GM18526 (cell line): ENCODE results near the gene RTN1.

Experiments
- POLR2A ChIP-seq: IDR thresholded peaks from 3 replicates; pipeline ENCODE4 v1.6.1; 2011; ENCODE audit not compliant: insufficient read length; ENCODE audit errors: extremely low read depth

RTN1 gene

DNA sequence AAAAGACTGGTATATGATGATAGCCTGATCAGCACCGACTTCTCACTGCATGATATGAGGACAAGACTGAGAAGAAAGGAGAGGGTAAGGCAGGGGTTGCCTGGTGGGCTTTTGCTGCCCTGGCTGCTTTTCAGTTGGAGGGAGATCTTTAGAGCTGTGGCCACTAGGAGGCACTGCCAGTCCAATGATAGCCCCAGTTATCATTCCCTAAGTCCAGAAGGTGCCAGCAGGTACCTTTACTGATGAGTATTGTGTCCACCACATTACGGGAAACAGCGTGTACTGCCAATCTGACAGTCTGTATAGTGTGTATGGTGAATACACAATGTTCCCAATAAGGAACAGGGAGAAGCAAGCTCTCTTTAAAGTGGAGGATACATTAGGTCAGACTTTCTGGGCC, 238.2 kb downstream of the RTN1 start:
- TF ChIP-seq POLR2A = no peak

DNA sequence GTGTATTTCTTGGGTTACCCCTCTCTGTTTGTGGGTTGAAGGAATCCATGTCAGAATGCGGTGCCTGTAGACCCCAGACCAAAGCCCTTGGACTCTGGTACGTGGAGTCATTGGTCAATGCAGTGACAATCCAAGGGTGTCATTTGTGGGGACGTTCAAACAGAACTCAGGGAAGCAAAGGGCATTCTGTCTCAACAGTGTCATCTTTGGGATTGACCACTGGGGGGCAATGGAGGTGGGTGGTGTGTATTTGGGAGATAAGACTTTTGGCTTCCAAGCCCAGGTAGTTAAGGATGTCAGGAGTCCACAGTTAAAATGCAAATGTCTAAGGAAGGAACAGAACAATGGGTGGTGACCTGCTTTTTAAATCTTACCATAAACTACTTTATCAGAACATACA, 239.3 kb downstream of the RTN1 start:
- TF ChIP-seq POLR2A = no peak

GRCh38 chr14:59630288-59630963, 240.2 kb downstream of the RTN1 start:
- no peak for TF ChIP-seq POLR2A

DNA sequence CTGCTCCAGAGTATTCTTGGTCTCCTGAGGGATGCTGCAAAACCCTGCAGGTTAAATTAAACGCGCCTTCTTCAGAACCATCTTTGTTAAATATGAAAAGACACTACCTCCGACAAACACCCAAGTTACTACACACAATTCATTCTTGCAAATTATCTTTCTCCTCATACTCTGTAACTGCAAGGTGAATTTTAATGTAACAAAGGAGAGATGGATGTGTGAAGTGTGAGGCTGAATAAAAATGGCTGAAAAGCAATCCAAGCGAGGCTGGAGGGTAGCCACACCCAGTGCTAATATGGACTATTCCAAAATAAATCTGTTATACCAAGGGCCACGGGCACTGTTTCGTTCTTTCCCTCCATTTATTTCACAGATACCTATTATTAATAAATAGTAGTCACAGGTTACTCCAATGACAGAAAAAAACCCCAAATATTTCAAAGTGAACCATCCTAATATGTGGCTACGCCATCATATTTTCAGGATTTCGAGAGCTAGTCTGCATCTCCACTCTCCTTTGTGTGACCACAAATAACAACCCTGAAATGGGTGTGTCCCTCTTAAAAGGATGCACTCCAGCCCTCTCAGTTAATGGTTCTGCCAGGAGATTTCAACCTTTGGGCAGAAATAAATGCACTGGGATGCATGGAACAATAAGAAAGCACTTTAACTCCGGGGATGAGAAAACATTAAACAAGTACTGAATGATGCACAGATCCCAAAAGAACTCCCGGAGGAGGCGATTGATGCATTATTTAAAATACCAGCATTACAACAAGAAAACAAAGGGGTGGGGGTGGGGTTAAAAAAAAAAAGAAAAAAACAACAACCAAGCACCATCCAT, 240.9 kb downstream of the RTN1 start:
- TF ChIP-seq POLR2A = no peak

DNA sequence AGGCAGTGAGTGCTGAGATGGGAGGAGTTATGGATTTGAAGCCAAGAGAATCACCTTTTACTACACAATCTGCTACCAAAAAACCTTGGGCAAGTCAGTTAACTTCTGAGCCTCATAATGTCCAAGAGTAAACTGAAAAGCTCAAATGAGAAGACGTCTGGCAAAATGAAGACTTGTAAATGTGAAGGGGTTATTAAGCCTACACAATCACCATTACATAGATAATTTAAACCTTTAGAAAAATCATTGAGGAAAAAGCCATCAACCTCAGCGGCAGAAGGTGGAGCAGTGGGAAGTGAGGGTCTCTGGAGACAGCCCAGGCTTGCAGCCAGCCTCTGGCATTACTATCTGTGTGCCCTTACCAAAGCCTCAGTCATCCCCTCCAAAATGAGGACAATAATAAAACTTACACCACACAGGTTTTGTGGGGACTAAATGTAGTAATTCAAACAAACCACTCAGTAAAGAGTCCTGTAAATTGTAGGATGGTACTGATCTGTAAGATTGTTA, 243.5 kb downstream of the RTN1 start:
- TF ChIP-seq POLR2A = no peak

- no peak for TF ChIP-seq POLR2A
These were observed 247.9 kb downstream of the RTN1 start for GRCh38 chr14:59622631-59623030.

- no peak for TF ChIP-seq POLR2A
These were observed 251.5 kb downstream of the RTN1 start for GRCh38 chr14:59619061-59619460.

DNA sequence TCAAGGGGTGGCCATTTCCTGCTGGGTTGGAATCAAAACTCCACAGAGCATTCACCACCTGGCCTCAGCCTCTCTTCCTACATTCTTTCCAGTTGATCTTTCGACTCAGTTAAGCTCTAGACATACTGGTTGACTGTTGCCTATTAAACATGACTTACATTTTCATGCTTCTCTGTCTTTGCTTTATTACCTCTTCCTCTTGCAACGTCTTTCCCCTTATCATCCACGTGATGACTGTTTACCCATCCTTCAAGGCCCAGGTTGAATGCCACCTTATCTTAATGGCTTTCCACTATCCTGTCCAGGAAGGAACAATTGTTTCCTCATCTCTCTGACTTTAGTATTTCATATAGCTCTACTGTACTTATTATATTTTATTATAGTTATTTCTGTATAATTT, 269.5 kb downstream of the RTN1 start:
- no peak for TF ChIP-seq POLR2A

- TF ChIP-seq POLR2A = no peak
These were observed 270.2 kb downstream of the RTN1 start for GRCh38 chr14:59600211-59600945.

DNA sequence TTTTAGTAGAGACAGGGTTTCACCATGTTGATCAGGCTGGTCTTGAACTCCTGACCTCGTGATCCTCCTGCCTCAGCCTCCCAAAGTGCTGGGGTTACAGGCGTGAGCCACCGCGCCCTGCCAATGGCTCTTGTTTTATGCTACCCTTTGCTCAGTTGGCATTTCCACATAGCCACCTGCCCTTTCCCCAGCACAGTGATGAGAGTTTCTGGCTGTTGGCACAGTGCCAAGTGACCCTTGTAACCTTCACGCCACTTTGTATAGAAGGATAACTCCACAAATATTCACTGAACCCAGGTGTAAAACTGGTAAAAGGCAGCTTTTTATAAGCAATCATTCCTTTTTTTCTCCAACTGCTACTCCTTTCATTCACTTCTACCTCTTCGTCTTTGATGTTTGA, 275.5 kb downstream of the RTN1 start:
- TF ChIP-seq POLR2A = no peak

- TF ChIP-seq POLR2A = no peak
These were observed 278.8 kb downstream of the RTN1 start for GRCh38 chr14:59591641-59592370.

DNA sequence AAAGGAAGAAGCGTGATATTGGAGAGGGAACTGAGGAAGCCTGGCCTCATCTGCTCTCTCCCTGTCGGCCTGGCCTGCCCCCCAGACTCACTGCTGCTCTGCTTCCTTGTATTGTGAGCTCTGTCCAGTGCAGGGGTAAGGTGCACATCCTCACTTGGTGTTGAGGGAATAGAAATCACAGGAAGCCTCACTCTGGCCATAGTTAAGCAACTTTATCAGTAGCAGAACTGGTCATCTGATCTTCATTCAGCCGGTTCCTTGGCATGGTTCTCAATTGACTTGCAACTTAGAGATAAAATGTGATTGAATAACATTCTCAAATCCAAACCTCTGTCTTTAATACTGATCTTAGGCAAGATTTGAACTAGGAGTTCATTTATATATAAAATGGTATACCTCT, 282.5 kb downstream of the RTN1 start:
- TF ChIP-seq POLR2A = no peak

DNA sequence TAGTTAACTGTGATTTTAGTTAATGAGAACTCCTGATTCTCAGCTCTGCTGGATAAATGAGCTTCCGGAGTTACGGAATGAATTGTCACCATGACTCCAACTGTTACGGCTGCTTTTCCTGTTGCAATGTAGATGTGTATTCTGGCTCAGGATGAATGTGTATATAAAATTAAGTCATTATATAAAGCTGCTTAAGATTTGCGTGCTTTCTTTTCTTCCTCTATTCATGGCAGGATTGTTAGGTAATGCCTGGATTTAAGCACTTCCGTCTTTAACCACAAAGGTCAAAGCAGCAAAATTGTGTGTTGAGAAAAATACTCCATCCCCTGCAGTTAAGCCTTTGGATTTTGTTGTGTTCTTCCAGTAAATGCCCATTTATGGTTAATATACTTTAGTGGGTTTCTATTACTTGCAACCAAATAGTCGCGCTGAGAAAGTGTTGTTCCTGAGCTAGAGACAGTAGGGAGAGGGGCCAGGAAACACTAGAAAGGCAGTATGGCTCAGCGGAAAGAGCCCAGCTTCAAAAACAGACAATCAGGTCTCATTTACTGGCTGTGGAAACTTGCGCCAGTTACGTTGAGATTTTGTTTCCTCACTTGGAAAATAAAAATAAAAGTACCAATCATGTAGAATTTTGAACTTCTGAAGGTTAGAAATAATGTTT, 284.6 kb downstream of the RTN1 start:
- no peak for TF ChIP-seq POLR2A

DNA sequence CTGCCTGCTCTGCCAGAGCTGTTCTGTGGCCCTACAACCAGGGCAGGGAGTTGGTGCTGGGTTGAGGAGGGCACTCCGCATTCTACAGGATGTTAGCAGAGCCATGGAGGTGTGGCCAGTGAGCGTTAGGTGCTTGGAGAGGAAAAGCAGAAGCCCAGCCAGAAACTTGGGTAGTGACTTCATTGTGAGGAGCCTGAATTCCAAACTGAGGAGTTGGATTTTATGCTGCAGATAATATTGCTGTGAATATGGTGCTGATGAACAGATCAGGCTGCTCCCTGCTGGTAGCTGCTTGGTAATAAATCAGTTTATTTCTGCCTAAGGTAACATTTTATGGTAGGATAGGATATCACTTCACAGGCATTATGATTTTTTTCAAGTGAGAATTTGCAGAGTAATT, 286.8 kb downstream of the RTN1 start:
- no peak for TF ChIP-seq POLR2A
